Vagina (tissue), 2 donors: ENCODE data around the gene DPF3. TPM values are rescaled to one million over a fixed set of nuclear protein-coding genes. Genes with fewer than 3 reads are reported as not detected.

Experiments
- DNase-seq, 2 donors: peaks; one replicate each; pipeline ENCODE4 v3.0.0-alpha.2; 2017; ENCODE audit errors: extremely low spot score in 2 of 2
- H3K27ac ChIP-seq: fragments of 200-600 bp; sonication (generic); one replicate; pipeline ENCODE4 v1.5.1; 2019
- H3K27me3 ChIP-seq: fragments of 200-600 bp; sonication (generic); one replicate; pipeline ENCODE4 v1.5.1; 2019
- H3K36me3 ChIP-seq, 2 donors: fragments of 200-600 bp; sonication (generic); one replicate each; pipeline ENCODE4 v1.5.1; 2017 to 2019
- H3K4me1 ChIP-seq: fragments of 200-600 bp; sonication (generic); one replicate; pipeline ENCODE4 v1.5.1; 2019
- H3K4me3 ChIP-seq, 2 donors: fragments of 200-600 bp; sonication (generic); 1 replicate in 1 of 2; 2 replicates in 1 of 2; pipeline ENCODE4 v1.5.1; 2016 to 2019
- H3K9me3 ChIP-seq: fragments of 200-600 bp; sonication (generic); one replicate; pipeline ENCODE4 v1.5.1; 2019
- POLR2A ChIP-seq, 2 donors: fragments of 450-650 bp; IDR thresholded peaks; one replicate each; pipeline ENCODE4 v1.6.1; 2017; ENCODE audit warnings: antibody characterized with exemption in 2 of 2, mild to moderate bottlenecking in 2 of 2, moderate library complexity in 2 of 2
- POLR2AphosphoS5 ChIP-seq, 2 donors: sonication (generic); formaldehyde crosslinking; IDR thresholded peaks; one replicate each; pipeline ENCODE4 v1.9.0; 2017; ENCODE audit warnings: antibody characterized with exemption in 2 of 2, mild to moderate bottlenecking in 2 of 2, low read depth in 1 of 2; ENCODE audit not compliant: insufficient read depth in 1 of 2
- intact Hi-C: fragments of 100-400 bp; cut with DNase I; formaldehyde crosslinking; loops from one replicate; pipeline ENCODE4 v1.15.1; 2023
- total RNA-seq: library from RNA; depleted of rRNA; stranded (reverse); fragments of >200 nt; gene quantifications from one replicate; pipeline ENCODE4 v1.2.3, GENCODE V29; 2016
- TF ChIP-seq, protein P1 (sequence below), 3 experiments: fragments of 450-650 bp in 2 of 3; fragments of 200-600 bp in 1 of 3; sonication (generic) in 1 of 3; IDR thresholded peaks; one replicate each; pipeline ENCODE4 v1.5.1; 2017 to 2019; ENCODE audit warnings: antibody characterized with exemption in 3 of 3, mild to moderate bottlenecking in 2 of 3, moderate library complexity in 2 of 3

DPF3 gene
- total RNA-seq, 1 donor from 2014 or later, result not detected

DNA sequence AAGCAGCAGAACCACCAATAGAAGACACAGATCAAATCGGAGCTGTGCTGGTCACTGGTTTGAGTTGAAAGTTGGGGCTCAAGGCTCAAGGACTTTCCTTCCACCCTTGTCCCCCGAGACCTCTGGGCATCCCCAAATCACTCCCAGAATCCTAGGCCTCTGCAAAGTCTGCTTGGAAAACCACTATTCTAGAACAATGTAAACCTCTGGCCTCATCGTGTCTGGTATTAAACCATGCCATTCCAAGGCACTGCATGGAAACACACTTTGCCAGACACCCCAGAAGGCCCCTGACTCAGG, 288.0 kb downstream of the DPF3 start:
- H3K27me3 ChIP-seq, result no peaks in the 10 kb centered on the region
- no peak for TF ChIP-seq POLR2AphosphoS5 (IDR thresholded peaks at IDR 0.05; ENCODE audit: insufficient read depth in 1 of 2, low read depth in 1 of 2)
- no peak for TF ChIP-seq POLR2A (IDR thresholded peaks at IDR 0.05)
- TF ChIP-seq, protein P1, sequence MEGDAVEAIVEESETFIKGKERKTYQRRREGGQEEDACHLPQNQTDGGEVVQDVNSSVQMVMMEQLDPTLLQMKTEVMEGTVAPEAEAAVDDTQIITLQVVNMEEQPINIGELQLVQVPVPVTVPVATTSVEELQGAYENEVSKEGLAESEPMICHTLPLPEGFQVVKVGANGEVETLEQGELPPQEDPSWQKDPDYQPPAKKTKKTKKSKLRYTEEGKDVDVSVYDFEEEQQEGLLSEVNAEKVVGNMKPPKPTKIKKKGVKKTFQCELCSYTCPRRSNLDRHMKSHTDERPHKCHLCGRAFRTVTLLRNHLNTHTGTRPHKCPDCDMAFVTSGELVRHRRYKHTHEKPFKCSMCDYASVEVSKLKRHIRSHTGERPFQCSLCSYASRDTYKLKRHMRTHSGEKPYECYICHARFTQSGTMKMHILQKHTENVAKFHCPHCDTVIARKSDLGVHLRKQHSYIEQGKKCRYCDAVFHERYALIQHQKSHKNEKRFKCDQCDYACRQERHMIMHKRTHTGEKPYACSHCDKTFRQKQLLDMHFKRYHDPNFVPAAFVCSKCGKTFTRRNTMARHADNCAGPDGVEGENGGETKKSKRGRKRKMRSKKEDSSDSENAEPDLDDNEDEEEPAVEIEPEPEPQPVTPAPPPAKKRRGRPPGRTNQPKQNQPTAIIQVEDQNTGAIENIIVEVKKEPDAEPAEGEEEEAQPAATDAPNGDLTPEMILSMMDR (IDR thresholded peaks at IDR 0.05), result no peak
- no peaks in the 10 kb centered on the region for H3K36me3 ChIP-seq
- no peaks in the 10 kb centered on the region for H3K9me3 ChIP-seq
- H3K4me3 ChIP-seq, result no peak overlapping the region
- no peaks in the 10 kb centered on the region for H3K4me1 ChIP-seq
- no peak overlapping the region for H3K27ac ChIP-seq
- intact Hi-C loops, result no loop called here
- DNase-seq, result peak in 1 of 2 donors; percentile 91

DNA sequence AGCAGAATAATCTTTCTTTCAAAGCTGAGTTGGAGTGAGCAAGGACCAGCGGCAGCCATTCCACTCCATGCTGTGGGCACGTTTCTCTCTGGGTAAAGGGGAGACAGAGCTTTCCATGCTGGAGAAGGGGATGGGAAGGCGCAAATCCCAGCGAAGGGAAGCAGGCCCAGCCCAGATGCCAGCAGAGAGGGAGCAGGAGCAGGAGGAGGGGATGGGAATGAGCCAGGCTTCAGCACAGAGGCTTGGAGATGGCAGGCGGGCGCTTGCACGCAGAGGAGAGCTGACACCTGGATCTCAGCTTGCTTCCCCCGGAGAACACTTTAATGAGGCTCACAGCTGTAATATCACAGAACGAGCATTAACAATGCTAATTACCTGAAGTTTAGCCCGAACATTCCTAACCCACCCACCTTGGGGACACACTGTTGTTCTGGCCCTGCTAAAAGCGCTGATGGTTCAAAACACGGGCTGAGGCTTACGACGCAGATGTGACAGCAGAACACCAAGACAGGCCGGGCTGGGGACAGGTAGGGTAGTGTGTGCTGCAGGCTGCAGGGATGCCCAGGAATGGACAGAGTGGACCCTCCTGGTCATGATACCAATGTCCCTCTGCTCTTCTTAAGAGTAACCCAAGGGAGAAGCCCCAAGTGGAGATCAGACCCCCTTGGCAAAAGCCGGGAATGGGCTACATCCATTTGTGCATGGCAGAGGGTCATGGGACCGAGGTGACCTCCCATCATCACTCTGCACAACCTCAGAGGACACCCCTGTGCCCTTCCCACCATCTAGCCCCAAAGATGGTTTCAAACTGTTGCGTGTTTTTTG, 288.6 kb downstream of the DPF3 start:
- no peak overlapping the region for H3K4me3 ChIP-seq
- no peaks in the 10 kb centered on the region for H3K4me1 ChIP-seq
- peak; percentile 77 for DNase-seq
- TF ChIP-seq POLR2A (IDR thresholded peaks at IDR 0.05) (no peak), POLR2AphosphoS5 (IDR thresholded peaks at IDR 0.05; ENCODE audit: insufficient read depth in 1 of 2, low read depth in 1 of 2) (no peak)
- TF ChIP-seq, protein P1 (IDR thresholded peaks at IDR 0.05), result no peak
- no peaks in the 10 kb centered on the region for H3K36me3 ChIP-seq
- H3K9me3 ChIP-seq, result no peaks in the 10 kb centered on the region
- intact Hi-C loops, result no loop called here
- H3K27me3 ChIP-seq, result no peaks in the 10 kb centered on the region
- H3K27ac ChIP-seq, result no peak overlapping the region

DNA sequence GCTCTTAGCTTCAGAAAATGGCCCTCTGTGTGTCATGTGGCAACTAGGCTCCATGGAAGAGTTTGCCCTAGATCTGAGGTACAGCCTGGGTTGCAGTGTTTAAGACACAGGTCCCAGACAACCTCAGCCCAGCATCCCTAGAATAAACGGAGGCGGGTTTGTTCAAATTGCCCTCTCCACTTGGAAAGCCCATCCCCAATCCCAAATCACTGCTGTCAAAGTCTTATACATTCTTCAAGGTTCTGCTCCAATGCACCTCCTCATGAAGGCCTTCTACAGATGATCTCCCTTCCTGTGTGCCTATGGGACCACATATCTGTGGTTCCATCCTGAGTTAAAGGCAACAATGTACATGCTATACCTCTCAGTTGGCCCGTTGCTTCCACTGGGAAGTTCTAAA, 289.8 kb downstream of the DPF3 start:
- no peak overlapping the region for H3K4me3 ChIP-seq
- intact Hi-C loops, result no loop called here
- TF ChIP-seq POLR2A (IDR thresholded peaks at IDR 0.05) (no peak), POLR2AphosphoS5 (IDR thresholded peaks at IDR 0.05; ENCODE audit: insufficient read depth in 1 of 2, low read depth in 1 of 2) (no peak)
- TF ChIP-seq, protein P1 (IDR thresholded peaks at IDR 0.05), result no peak
- H3K4me1 ChIP-seq, result no peaks in the 10 kb centered on the region
- no peak overlapping the region for H3K27ac ChIP-seq
- no peaks in the 10 kb centered on the region for H3K9me3 ChIP-seq
- H3K36me3 ChIP-seq, result no peaks in the 10 kb centered on the region
- peak; percentile 43 to 52 for DNase-seq
- H3K27me3 ChIP-seq, result no peaks in the 10 kb centered on the region

DNA sequence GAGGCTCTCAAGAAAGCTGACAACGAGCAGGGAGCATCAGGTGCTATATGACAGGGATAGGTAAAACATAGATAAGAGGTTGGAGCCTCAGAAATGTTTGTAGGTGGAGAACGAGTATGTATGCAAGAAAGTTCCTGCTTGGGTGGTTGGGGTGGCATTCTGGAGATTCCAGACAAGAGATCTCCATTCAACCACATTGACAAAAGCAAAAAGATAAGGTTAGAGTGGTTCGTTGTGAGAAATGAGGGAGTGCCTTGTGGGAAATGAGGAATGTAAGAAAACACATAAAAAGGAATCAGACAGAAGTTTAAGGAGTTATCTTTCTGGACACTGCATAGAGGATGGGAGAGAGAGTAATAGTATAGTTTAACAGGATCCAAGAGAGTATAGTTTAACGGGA, 290.3 kb downstream of the DPF3 start:
- intact Hi-C loops, result no loop called here
- no peaks in the 10 kb centered on the region for H3K27me3 ChIP-seq
- no peak overlapping the region for H3K4me3 ChIP-seq
- peak in 1 of 2 donors; percentile 3 for DNase-seq
- no peak overlapping the region for H3K27ac ChIP-seq
- H3K36me3 ChIP-seq, result no peaks in the 10 kb centered on the region
- no peaks in the 10 kb centered on the region for H3K9me3 ChIP-seq
- TF ChIP-seq POLR2A (IDR thresholded peaks at IDR 0.05), result no peak
- no peak for TF ChIP-seq POLR2AphosphoS5 (IDR thresholded peaks at IDR 0.05; ENCODE audit: insufficient read depth in 1 of 2, low read depth in 1 of 2)
- TF ChIP-seq, protein P1 (IDR thresholded peaks at IDR 0.05), result no peak
- no peaks in the 10 kb centered on the region for H3K4me1 ChIP-seq

DNA sequence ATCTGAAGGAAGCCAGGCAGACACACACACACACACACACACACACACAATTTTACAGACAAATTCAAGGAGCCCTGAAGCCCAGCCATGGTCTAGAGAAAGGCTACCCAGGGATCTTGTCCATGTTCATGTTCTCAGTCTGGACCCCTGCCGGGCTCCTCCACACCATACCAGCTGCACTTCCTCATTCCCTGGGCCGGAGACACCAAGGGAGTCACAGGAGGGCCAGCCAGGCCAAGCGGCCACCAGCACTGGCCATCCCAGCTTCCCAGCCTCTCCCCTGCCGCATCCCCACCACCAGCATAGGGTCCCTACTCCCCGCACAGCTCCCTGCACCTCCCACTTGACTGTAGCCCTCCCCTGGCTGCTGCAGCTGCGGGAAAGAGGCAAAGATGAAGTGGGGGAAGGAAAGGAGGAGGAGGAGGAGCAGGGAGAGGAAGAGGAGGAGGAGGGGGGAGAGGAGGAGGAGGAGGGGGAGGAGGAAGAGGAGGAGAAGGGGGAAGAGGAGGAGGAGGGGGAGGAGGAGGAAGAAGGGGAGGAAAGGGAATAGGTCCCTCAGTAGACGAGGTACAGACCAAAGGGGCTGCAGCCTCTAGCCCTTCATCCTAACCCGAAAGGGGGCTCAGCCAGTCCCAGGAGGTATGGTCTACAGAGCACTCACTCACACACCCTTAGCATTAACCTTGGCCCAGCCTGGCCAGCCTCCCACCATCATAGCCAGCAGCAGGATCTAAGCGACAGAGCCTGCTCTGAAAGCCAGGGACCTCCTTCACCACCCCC, 293.2 kb downstream of the DPF3 start:
- H3K27ac ChIP-seq, result no peak overlapping the region
- H3K27me3 ChIP-seq, result no peaks in the 10 kb centered on the region
- H3K9me3 ChIP-seq, result no peaks in the 10 kb centered on the region
- TF ChIP-seq POLR2A (IDR thresholded peaks at IDR 0.05) (no peak), POLR2AphosphoS5 (IDR thresholded peaks at IDR 0.05; ENCODE audit: insufficient read depth in 1 of 2, low read depth in 1 of 2) (no peak)
- TF ChIP-seq, protein P1 (IDR thresholded peaks at IDR 0.05), result no peak
- DNase-seq, result no peak
- intact Hi-C loops, result no loop called here
- no peaks in the 10 kb centered on the region for H3K4me1 ChIP-seq
- H3K36me3 ChIP-seq, result no peaks in the 10 kb centered on the region
- H3K4me3 ChIP-seq, result no peak overlapping the region
